NCI-H2196 treated with DMSO at 0.1 percent for 48 hours (cell line): ENCODE results near the gene PIK3C2B.

Experiments
- DNase-seq: peaks from one replicate; lab custom pipeline; 2025; ENCODE audit not compliant: unreplicated experiment; lab: John Stamatoyannopoulos, UW

PIK3C2B gene

GRCh38 chr1:204480515-204480914, 14.1 kb downstream of the PIK3C2B start:
- no peak for DNase-seq

- DNase-seq: no peak
These were observed 15.0 kb downstream of the PIK3C2B start for GRCh38 chr1:204479387-204480136.

GRCh38 chr1:204478921-204479320, 15.7 kb downstream of the PIK3C2B start:
- no peak for DNase-seq

GRCh38 chr1:204478172-204478899, 16.3 kb downstream of the PIK3C2B start:
- no peak for DNase-seq

GRCh38 chr1:204477036-204477740, 17.4 kb downstream of the PIK3C2B start:
- no peak for DNase-seq

GRCh38 chr1:204476563-204476962, 18.0 kb downstream of the PIK3C2B start:
- DNase-seq: no peak

- no peak for DNase-seq
These were observed 18.8 kb downstream of the PIK3C2B start for GRCh38 chr1:204475656-204476432.

GRCh38 chr1:204473400-204473965, 21.1 kb downstream of the PIK3C2B start:
- DNase-seq: no peak

GRCh38 chr1:204472660-204473059, 21.9 kb downstream of the PIK3C2B start:
- no peak for DNase-seq

GRCh38 chr1:204471687-204472086, 22.9 kb downstream of the PIK3C2B start:
- no peak for DNase-seq

- DNase-seq: no peak
These were observed 25.3 kb downstream of the PIK3C2B start for GRCh38 chr1:204469304-204469703.

- no peak for DNase-seq
These were observed 25.8 kb downstream of the PIK3C2B start for GRCh38 chr1:204468766-204469302.

- DNase-seq: no peak
These were observed 26.4 kb downstream of the PIK3C2B start for GRCh38 chr1:204468206-204468605.

GRCh38 chr1:204466416-204467405, 27.9 kb downstream of the PIK3C2B start:
- DNase-seq: no peak

- no peak for DNase-seq
These were observed 28.8 kb downstream of the PIK3C2B start for GRCh38 chr1:204465546-204466415.

GRCh38 chr1:204464701-204465100, 29.9 kb downstream of the PIK3C2B start:
- DNase-seq: no peak

GRCh38 chr1:204464187-204464631, 30.4 kb downstream of the PIK3C2B start:
- no peak for DNase-seq
